SK-N-SH (cell line): ENCODE data around the gene SECISBP2L. TPM values are rescaled to one million over a fixed set of nuclear protein-coding genes. Genes with fewer than 3 reads are reported as not detected.

Experiments used
- CTCF ChIA-PET: fragments of 300-600, 350-600 bp; formaldehyde crosslinking; extraction: SDS; loops from one replicate; lab custom pipeline; 2021; lab: Yijun Ruan, JAX
- POLR2A ChIA-PET: fragments of 350-600 bp; sonication (Branson Sonifier 250); formaldehyde crosslinking; extraction: SDS; loops from one replicate; lab custom pipeline; 2020; ENCODE audit warnings: antibody characterized with exemption, inconsistent platforms; lab: Yijun Ruan, JAX
- DNase-seq: peaks from one replicate; pipeline ENCODE4 v3.0.0; 2012
- H2AFZ ChIP-seq: fragments of 200-600 bp; sonication (generic); 2 replicates; pipeline ENCODE4 v1.8.1; 2016; ENCODE audit warnings: antibody characterized with exemption, mild to moderate bottlenecking, low read depth
- H3F3A ChIP-seq: fragments of 200-600 bp; sonication (generic); replicated peaks from 2 replicates; pipeline ENCODE3; 2016; ENCODE audit warnings: antibody characterized with exemption, mild to moderate bottlenecking; ENCODE audit not compliant: insufficient read depth
- H3K27ac ChIP-seq, 2 experiments: fragments of 200-500 bp in 1 of 2; fragments of 200-600 bp in 1 of 2; sonication (Bioruptor generic) in 1 of 2; sonication (generic), shearing (Covaris generic) in 1 of 2; 2 replicates each; pipeline versions ENCODE4 v1.5.1 to v1.6.1; 2014 to 2016; ENCODE audit warnings: low read depth in 2 of 2, inconsistent platforms in 1 of 2, low read length in 1 of 2, mild to moderate bottlenecking in 1 of 2, mixed read lengths in 1 of 2
- H3K27me3 ChIP-seq: fragments of 200-600 bp; sonication (generic), shearing (Covaris generic); 2 replicates; pipeline ENCODE4 v1.6.1; 2016; ENCODE audit warnings: mixed run types; ENCODE audit not compliant: insufficient read depth
- H3K36me3 ChIP-seq, 2 experiments: fragments of 200-500 bp in 1 of 2; fragments of 200-600 bp in 1 of 2; sonication (Bioruptor generic) in 1 of 2; sonication (generic) in 1 of 2; replicated peaks in 1 of 2; 2 replicates each; pipeline versions ENCODE3 to v1.5.1; 2014 to 2016; ENCODE audit warnings: low read length in 1 of 2, mild to moderate bottlenecking in 1 of 2; ENCODE audit not compliant: insufficient read depth in 2 of 2, control insufficient read depth in 1 of 2
- H3K4me1 ChIP-seq, 2 experiments: fragments of 200-500 bp in 1 of 2; fragments of 200-600 bp in 1 of 2; sonication (Bioruptor generic) in 1 of 2; sonication (generic), shearing (Covaris generic) in 1 of 2; 2 replicates each; pipeline versions ENCODE4 v1.5.1 to v1.6.1; 2014 to 2016; ENCODE audit warnings: low read depth in 1 of 2, low read length in 1 of 2, mixed run types in 1 of 2; ENCODE audit not compliant: insufficient read depth in 2 of 2, control insufficient read depth in 1 of 2
- H3K4me2 ChIP-seq: fragments of 200-600 bp; sonication (generic), shearing (Covaris generic); 2 replicates; pipeline ENCODE4 v1.6.1; 2017; ENCODE audit warnings: mixed run types
- H3K4me3 ChIP-seq, 2 experiments: fragments of 200-500 bp in 1 of 2; fragments of 200-600 bp in 1 of 2; sonication (Bioruptor generic) in 1 of 2; sonication (generic), shearing (Covaris generic) in 1 of 2; 2 replicates each; pipeline versions ENCODE4 v1.5.1 to v1.8.1; 2014 to 2016; ENCODE audit warnings: low read depth in 2 of 2, inconsistent platforms in 1 of 2, low read length in 1 of 2, mild to moderate bottlenecking in 1 of 2, mixed read lengths in 1 of 2, moderate library complexity in 1 of 2
- H3K79me2 ChIP-seq: fragments of 200-600 bp; sonication (generic); 2 replicates; pipeline ENCODE4 v1.8.1; 2017; ENCODE audit warnings: mild to moderate bottlenecking; ENCODE audit not compliant: insufficient read depth
- H3K9ac ChIP-seq: fragments of 200-600 bp; sonication (generic); 2 replicates; pipeline ENCODE4 v1.6.1; 2017; ENCODE audit warnings: mixed run types
- H3K9me2 ChIP-seq: fragments of 200-600 bp; sonication (generic); 2 replicates; pipeline ENCODE4 v1.6.1; 2017; ENCODE audit warnings: mixed run types
- H3K9me3 ChIP-seq: fragments of 200-600 bp; sonication (generic); 2 replicates; pipeline ENCODE4 v1.6.1; 2017; ENCODE audit warnings: mixed run types, mild to moderate bottlenecking, moderate library complexity
- H4K20me1 ChIP-seq: fragments of 200-600 bp; sonication (generic); 2 replicates; pipeline ENCODE4 v1.6.1; 2017; ENCODE audit warnings: mild to moderate bottlenecking, mixed run types; ENCODE audit not compliant: insufficient read depth
- CHD2 ChIP-seq: fragments of 150-350 bp; IDR thresholded peaks from 2 replicates; pipeline ENCODE4 v1.6.1; 2018; ENCODE audit warnings: low read length; ENCODE audit not compliant: partially characterized antibody
- ELF1 ChIP-seq: IDR thresholded peaks from 2 replicates; pipeline ENCODE4 v1.4.0; 2012
- FOSL2 ChIP-seq: IDR thresholded peaks from 2 replicates; pipeline ENCODE4 v1.4.0; 2012; ENCODE audit warnings: low read depth, mild to moderate bottlenecking, moderate library complexity, borderline replicate concordance
- FOXJ3 ChIP-seq: sonication (generic); formaldehyde crosslinking; IDR thresholded peaks from 2 replicates; pipeline ENCODE4 v1.5.1; 2020; ENCODE audit warnings: mild to moderate bottlenecking, missing genetic modification reagents
- GABPA ChIP-seq: IDR thresholded peaks from 2 replicates; pipeline ENCODE4 v1.4.0; 2012; ENCODE audit warnings: low read depth, mild to moderate bottlenecking
- GATA2 ChIP-seq: sonication (generic); formaldehyde crosslinking; IDR thresholded peaks from 2 replicates; pipeline ENCODE4 v1.5.0; 2020; ENCODE audit warnings: mild to moderate bottlenecking, missing genetic modification reagents
- IRF3 ChIP-seq: fragments of 150-350 bp; IDR thresholded peaks from 2 replicates; pipeline ENCODE4 v1.6.1; 2016; ENCODE audit warnings: mild to moderate bottlenecking, low read depth, low read length
- MXI1 ChIP-seq: IDR thresholded peaks from 2 replicates; pipeline ENCODE4 v1.6.1; 2012; ENCODE audit warnings: mild to moderate bottlenecking, low read depth, low read length, improper control_type of control experiment
- NFIC ChIP-seq: IDR thresholded peaks from 2 replicates; pipeline ENCODE4 v1.4.0; 2012; ENCODE audit warnings: borderline replicate concordance
- NRF1 ChIP-seq: IDR thresholded peaks from 2 replicates; pipeline ENCODE4 v1.6.1; 2012; ENCODE audit warnings: low read depth, mild to moderate bottlenecking, low read length
- SIN3A ChIP-seq: IDR thresholded peaks from 2 replicates; pipeline ENCODE4 v1.6.1; 2012; ENCODE audit warnings: low read depth, mild to moderate bottlenecking, low read length, moderate library complexity, borderline replicate concordance
- SMC3 ChIP-seq: IDR thresholded peaks from 2 replicates; pipeline ENCODE4 v1.6.1; 2012; ENCODE audit warnings: low read depth, low read length, improper control_type of control experiment
- TEAD4 ChIP-seq: IDR thresholded peaks from 2 replicates; pipeline ENCODE4 v1.4.0; 2012; ENCODE audit warnings: mild to moderate bottlenecking, borderline replicate concordance; ENCODE audit not compliant: insufficient read depth
- USF1 ChIP-seq: IDR thresholded peaks from 2 replicates; pipeline ENCODE4 v1.4.0; 2012; ENCODE audit warnings: low read depth, borderline replicate concordance
- USF2 ChIP-seq: fragments of 150-350 bp; IDR thresholded peaks from 2 replicates; pipeline ENCODE4 v1.6.1; 2017; ENCODE audit warnings: antibody characterized with exemption, low read length, low read depth, borderline replicate concordance
- ZBTB33 ChIP-seq: IDR thresholded peaks from 2 replicates; pipeline ENCODE4 v1.4.0; 2012; ENCODE audit warnings: low read depth, borderline replicate concordance
- WGBS: methylation state at CpG from one replicate; pipeline ENCODE4 v1.1.6; 2017; ENCODE audit warnings: low lambda C conversion rate; 5-methylcytosine and 5-hydroxymethylcytosine counted together
- polyA plus RNA-seq, 3 experiments: library from polyadenylated mRNA; depleted of rRNA; stranded (reverse); fragments of >200 nt; gene quantifications; 2 replicates each; pipeline ENCODE4 v1.2.3, GENCODE V29; 2012

SECISBP2L gene
- polyA plus RNA-seq, 1 of the 3 experiments (the other 2 are of a cell fraction) = 6.0 TPM

GRCh38 chr15:48989170-48989569, 57.1 kb downstream of the SECISBP2L start:
- CTCF ChIA-PET = no interaction called here
- 65% methylated on average over 1 of the region's 1 CpG for WGBS

GRCh38 chr15:48987142-48987541, 59.1 kb downstream of the SECISBP2L start:
- Histone ChIP-seq H3K9me3 (no peaks in the 10 kb centered on the region), H3K9ac (no peak overlapping the region), H3K4me1 (peaks cover under 1 to 6% of the 10 kb centered on the region in 2 experiments; a peak in 1 of 4 replicates), H3K4me3 (no peak overlapping the region), H3K27ac (no peak overlapping the region), H3K36me3 (peaks cover 24 to 35% of the 10 kb centered on the region in 2 experiments), H4K20me1 (no peaks in the 10 kb centered on the region), H3K4me2 (no peak overlapping the region), H3K27me3 (no peaks in the 10 kb centered on the region), H3K9me2 (no peaks in the 10 kb centered on the region), H3K79me2 (no peaks in the 10 kb centered on the region), H3F3A (no peaks in the 10 kb centered on the region), H2AFZ (no peak overlapping the region)
- CTCF ChIA-PET = interaction anchor here (1.5 kb wide), 1 partner anchor 11 kb away, joined by 6 read pairs; no protein-coding TSS in a partner anchor
- TF ChIP-seq IRF3 = no peak
- no peak for TF ChIP-seq ELF1
- TF ChIP-seq CHD2 = no peak
- no peak for TF ChIP-seq TEAD4
- no peak for TF ChIP-seq NRF1
- TF ChIP-seq NFIC = no peak
- no peak for TF ChIP-seq ZBTB33
- TF ChIP-seq FOXJ3 (CRISPR knock-in tag) = no peak
- TF ChIP-seq USF2 = no peak
- TF ChIP-seq MXI1 = no peak
- no peak for TF ChIP-seq FOSL2
- TF ChIP-seq USF1 = no peak
- TF ChIP-seq SMC3 = no peak
- no peak for TF ChIP-seq GATA2 (CRISPR knock-in tag)
- POLR2A ChIA-PET = interaction anchor here (1.1 kb wide), 1 partner anchor 12 kb away, joined by 5 read pairs; no protein-coding TSS in a partner anchor
- DNase-seq = no peak

More at GRCh38 chr15:48989170-48989569, 57.1 kb downstream of the SECISBP2L start:
- Histone ChIP-seq H3K36me3 (peaks cover 42 to 43% of the 10 kb centered on the region in 2 experiments), H3K9me2 (no peaks in the 10 kb centered on the region), H3K9ac (no peak overlapping the region), H3K4me3 (no peak overlapping the region), H3F3A (no peaks in the 10 kb centered on the region), H3K9me3 (no peaks in the 10 kb centered on the region), H3K4me1 (peaks cover 6 to 11% of the 10 kb centered on the region in 2 experiments; a peak in 2 of 4 replicates), H2AFZ (no peak overlapping the region)
- DNase-seq = no peak
- TF ChIP-seq SMC3 (no peak), CHD2 (no peak), GABPA (no peak), SIN3A (no peak), FOSL2 (no peak)
- TF ChIP-seq, all 33 proteins: peak for 0
- no peak overlapping the region for H3K4me2 ChIP-seq
- no peaks in the 10 kb centered on the region for H4K20me1 ChIP-seq
- POLR2A ChIA-PET = no interaction called here
- no peaks in the 10 kb centered on the region for H3K27me3 ChIP-seq
- H3K79me2 ChIP-seq = no peaks in the 10 kb centered on the region
- no peak overlapping the region; a peak in 1 of 4 replicates for H3K27ac ChIP-seq
